A204.1 (cell line): Measurements from ENCODE around the gene CXCR6.

Source experiments
- FAIRE-seq: peaks from 2 replicates; lab custom pipeline; 2012; peaks lifted over from hg19 to GRCh38; lab: Jason Lieb, UNC

The CXCR6 gene

GRCh38 chr3:45943207-45943846 is at the start of gene CXCR6:
Gene CXCR6 (plus strand): TSS chr3:45943464. CDS start chr3:45946482, 3,018 bp downstream.
- FAIRE-seq: no peak

- FAIRE-seq: no peak
Measured at GRCh38 chr3:45894015-45894414, 49.2 kb upstream of the CXCR6 start.

- no peak for FAIRE-seq
Measured at GRCh38 chr3:45895686-45896468, 47.4 kb upstream of the CXCR6 start.

- FAIRE-seq: no peak
Measured at GRCh38 chr3:45896956-45897355, 46.3 kb upstream of the CXCR6 start.

- FAIRE-seq: no peak
Measured at GRCh38 chr3:45904931-45905330, 38.3 kb upstream of the CXCR6 start.

GRCh38 chr3:45905755-45906154 is 37.5 kb upstream of the CXCR6 start:
- FAIRE-seq: no peak

- no peak for FAIRE-seq
Measured at GRCh38 chr3:45906681-45907407, 36.4 kb upstream of the CXCR6 start.

GRCh38 chr3:45907769-45908705 is 35.2 kb upstream of the CXCR6 start:
- no peak for FAIRE-seq

GRCh38 chr3:45908761-45909160 is 34.5 kb upstream of the CXCR6 start:
- FAIRE-seq: no peak

- FAIRE-seq: no peak
Measured at GRCh38 chr3:45909542-45909941, 33.7 kb upstream of the CXCR6 start.

GRCh38 chr3:45910892-45911291 is 32.4 kb upstream of the CXCR6 start:
- FAIRE-seq: no peak

- FAIRE-seq: no peak
Measured at GRCh38 chr3:45911511-45912226, 31.6 kb upstream of the CXCR6 start.

- FAIRE-seq: no peak
Measured at GRCh38 chr3:45912435-45912834, 30.8 kb upstream of the CXCR6 start.

GRCh38 chr3:45914362-45915058 is 28.8 kb upstream of the CXCR6 start:
- FAIRE-seq: no peak

GRCh38 chr3:45915059-45915439 is 28.2 kb upstream of the CXCR6 start:
- no peak for FAIRE-seq

- FAIRE-seq: no peak
Measured at GRCh38 chr3:45915518-45916231, 27.6 kb upstream of the CXCR6 start.

GRCh38 chr3:45917146-45917898 is 25.9 kb upstream of the CXCR6 start:
- FAIRE-seq: no peak

GRCh38 chr3:45921158-45922038 is 21.9 kb upstream of the CXCR6 start:
- no peak for FAIRE-seq

GRCh38 chr3:45922039-45922326 is 21.3 kb upstream of the CXCR6 start:
- FAIRE-seq: no peak
